Measurements from ENCODE around the gene AACS. TPM values are rescaled to one million over a fixed set of nuclear protein-coding genes. Genes with fewer than 3 reads are reported as not detected.
"Not testable (repeated sequence)": the region's sequence is repeated elsewhere in the genome, so short reads cannot be mapped to it uniquely, and the experiment has no call there.

The AACS gene
- 25.7 TPM for total RNA-seq

- peak; percentile 84 for DNase-seq
Observed at GRCh38 chr12:125065021-125065918, at the start of gene AACS. Gene AACS (plus strand): TSS chr12:125065435. CDS start chr12:125065585, 150 bp downstream.

GRCh38 chr12:125015680-125016310, 49.4 kb upstream of the AACS start:
- peak; percentile 33 for DNase-seq

- no peak for DNase-seq
Observed at GRCh38 chr12:125017801-125018200, 47.4 kb upstream of the AACS start.

- DNase-seq: no peak
Observed at GRCh38 chr12:125018356-125018755, 46.9 kb upstream of the AACS start.

GRCh38 chr12:125021096-125021495, 44.1 kb upstream of the AACS start:
- no peak for DNase-seq

GRCh38 chr12:125021771-125022170, 43.5 kb upstream of the AACS start:
- DNase-seq: no peak

GRCh38 chr12:125023065-125023464, 42.2 kb upstream of the AACS start:
- no peak for DNase-seq

- DNase-seq: no peak
Observed at GRCh38 chr12:125024949-125025563, 40.2 kb upstream of the AACS start.

- no peak for DNase-seq
Observed at GRCh38 chr12:125025606-125026235, 39.5 kb upstream of the AACS start.

GRCh38 chr12:125028106-125028505, 37.1 kb upstream of the AACS start:
- no peak for DNase-seq

GRCh38 chr12:125029761-125030358, 35.4 kb upstream of the AACS start:
- no peak for DNase-seq

GRCh38 chr12:125031471-125031870, 33.8 kb upstream of the AACS start:
- DNase-seq: not testable (repeated sequence)

- no peak for DNase-seq
Observed at GRCh38 chr12:125032466-125033152, 32.6 kb upstream of the AACS start.

GRCh38 chr12:125033288-125033687, 31.9 kb upstream of the AACS start:
- DNase-seq: no peak

GRCh38 chr12:125038976-125039625, 26.1 kb upstream of the AACS start:
- DNase-seq: no peak

- DNase-seq: no peak
Observed at GRCh38 chr12:125049093-125049458, 16.2 kb upstream of the AACS start.

GRCh38 chr12:125050446-125050845, 14.8 kb upstream of the AACS start:
- DNase-seq: no peak

- DNase-seq: no peak
Observed at GRCh38 chr12:125050868-125051267, 14.4 kb upstream of the AACS start.

GRCh38 chr12:125053821-125054220, 11.4 kb upstream of the AACS start:
- no peak for DNase-seq

GRCh38 chr12:125055591-125055990, 9.6 kb upstream of the AACS start:
- DNase-seq: no peak

GRCh38 chr12:125056306-125056705, 8.9 kb upstream of the AACS start:
- DNase-seq: no peak

Data from occipital lobe (tissue), 2 donors.